HCT116 (cell line): ENCODE data around the gene MED27. TPM values are rescaled to one million over a fixed set of nuclear protein-coding genes. Genes with fewer than 3 reads are reported as not detected.

ENCODE experiments used
- ATAC-seq: fragments of 200-7000 bp; cut with Tn5 transposase; 2 replicates; pipeline ENCODE4 v1.9.1; 2020; ENCODE audit warnings: mild to moderate bottlenecking, moderate library complexity
- BruUV-seq: library from RNA; stranded (reverse); fragments of 400-500 nt; replicated peaks from 2 replicates; lab custom pipeline; 2021; lab: Mats Ljungman, UMichigan
- CTCF ChIA-PET: fragments of 300-600 bp; sonication (Branson Sonifier 250); formaldehyde crosslinking; loops from one replicate; lab custom pipeline; 2021; ENCODE audit warnings: antibody characterized with exemption; lab: Charles Lee
- POLR2A ChIA-PET: fragments of 300-600, 350-600 bp; sonication (Branson Sonifier 250); formaldehyde crosslinking; loops from one replicate; lab custom pipeline; 2021; ENCODE audit warnings: antibody characterized with exemption; lab: Charles Lee
- RAD21 ChIA-PET, 2 experiments: fragments of 300-600 bp; sonication (Branson Sonifier 250); formaldehyde crosslinking; loops; one replicate each; lab custom pipeline; 2023; ENCODE audit warnings: low total read pairs in 2 of 2; ENCODE audit not compliant: uncharacterized antibody in 2 of 2, unreplicated experiment in 2 of 2, low non-redundant PET in 1 of 2; lab: Charles Lee
- DNase-seq: peaks from one replicate; pipeline ENCODE4 v3.0.0-alpha.2; 2010; ENCODE audit warnings: low read depth, low spot score
- H2AFZ ChIP-seq: fragments of 200-600 bp; shearing (Covaris generic), sonication (generic); 2 replicates; pipeline ENCODE4 v1.6.1; 2017; ENCODE audit warnings: low read depth, mixed run types, mixed read lengths, antibody characterized with exemption, low read length; ENCODE audit not compliant: poor library complexity, severe bottlenecking
- H3K27ac ChIP-seq: 2 replicates; pipeline ENCODE4 v1.5.1; 2012; ENCODE audit warnings: low read depth, low read length
- H3K27me3 ChIP-seq: fragments of 200-600 bp; sonication (generic); 2 replicates; pipeline ENCODE4 v1.6.1; 2016; ENCODE audit warnings: mixed run types, low read length, mixed read lengths; ENCODE audit not compliant: insufficient read depth
- H3K36me3 ChIP-seq, 2 experiments: fragments of 200-500 bp in 1 of 2; fragments of 200-600 bp in 1 of 2; sonication (Bioruptor generic) in 1 of 2; sonication (generic) in 1 of 2; 2 replicates each; pipeline versions ENCODE4 v1.5.1 to v1.6.1; 2014 to 2016; ENCODE audit warnings: low read length in 2 of 2, inconsistent platforms in 1 of 2, mixed read lengths in 1 of 2, mixed run types in 1 of 2; ENCODE audit not compliant: insufficient read depth in 2 of 2, control insufficient read depth in 1 of 2
- H3K4me1 ChIP-seq, 2 experiments: fragments of 200-600 bp in 1 of 2; sonication (generic) in 1 of 2; 2 replicates each; pipeline versions ENCODE4 v1.5.1 to v1.6.1; 2012 to 2017; ENCODE audit warnings: low read length in 2 of 2, inconsistent platforms in 1 of 2, mild to moderate bottlenecking in 1 of 2, mixed read lengths in 1 of 2, mixed run types in 1 of 2, moderate library complexity in 1 of 2; ENCODE audit not compliant: insufficient read depth in 2 of 2, control insufficient read depth in 1 of 2
- H3K4me2 ChIP-seq: fragments of 200-600 bp; sonication (generic); 2 replicates; pipeline ENCODE4 v1.6.1; 2017; ENCODE audit warnings: mixed run types, low read length, mixed read lengths
- H3K4me3 ChIP-seq, 2 experiments: fragments of 200-600 bp in 1 of 2; sonication (generic) in 1 of 2; replicated peaks in 1 of 2; 2 replicates each; pipeline ENCODE4 v1.5.1; 2011 to 2016; ENCODE audit warnings: low read length in 2 of 2, control low read depth in 1 of 2, low read depth in 1 of 2, mild to moderate bottlenecking in 1 of 2, mixed read lengths in 1 of 2, mixed run types in 1 of 2
- H3K79me2 ChIP-seq: fragments of 200-600 bp; sonication (generic); 2 replicates; pipeline ENCODE4 v1.6.1; 2017; ENCODE audit warnings: mild to moderate bottlenecking, mixed run types, low read length, moderate library complexity, mixed read lengths; ENCODE audit not compliant: insufficient read depth
- H3K9ac ChIP-seq: fragments of 200-600 bp; sonication (generic); 2 replicates; pipeline ENCODE4 v1.6.1; 2016; ENCODE audit warnings: low read length, mixed read lengths
- H3K9me2 ChIP-seq: fragments of 200-600 bp; sonication (generic), shearing (Covaris generic); 2 replicates; pipeline ENCODE4 v1.6.1; 2017; ENCODE audit warnings: mixed run types, mild to moderate bottlenecking, moderate library complexity; ENCODE audit not compliant: insufficient read depth
- H3K9me3 ChIP-seq, 2 experiments: fragments of 200-500 bp in 1 of 2; fragments of 200-600 bp in 1 of 2; sonication (Bioruptor generic) in 1 of 2; sonication (generic) in 1 of 2; 2 replicates each; pipeline ENCODE4 v1.6.1; 2014 to 2017; ENCODE audit warnings: low read length in 2 of 2, mixed read lengths in 2 of 2, inconsistent platforms in 1 of 2, low read depth in 1 of 2, mild to moderate bottlenecking in 1 of 2, mixed run types in 1 of 2, moderate library complexity in 1 of 2; ENCODE audit not compliant: control insufficient read depth in 1 of 2, insufficient read depth in 1 of 2
- H4K20me1 ChIP-seq: fragments of 200-600 bp; sonication (generic), shearing (Covaris generic); 2 replicates; pipeline ENCODE4 v1.6.1; 2017; ENCODE audit warnings: mixed run types, mild to moderate bottlenecking, moderate library complexity; ENCODE audit not compliant: insufficient read depth
- FOSL1 ChIP-seq: IDR thresholded peaks from 2 replicates; pipeline ENCODE4 v1.6.1; 2012; ENCODE audit warnings: low read depth
- JUND ChIP-seq: IDR thresholded peaks from 2 replicates; pipeline ENCODE4 v1.6.1; 2012
- SP1 ChIP-seq: IDR thresholded peaks from 2 replicates; pipeline ENCODE4 v1.6.1; 2012; ENCODE audit warnings: low read depth
- intact Hi-C: fragments of 100-400 bp; cut with micrococcal nuclease; formaldehyde crosslinking; loops from 2 replicates; pipeline ENCODE4 v1.10.0; 2022
- total RNA-seq: library from RNA; stranded (reverse); gene quantifications from one replicate; pipeline ENCODE4 v1.2.1, GENCODE V29; 2021; ENCODE audit not compliant: unreplicated experiment
- TF ChIP-seq, protein P1 (sequence below): IDR thresholded peaks from 2 replicates; pipeline ENCODE4 v1.6.1; 2012; ENCODE audit warnings: low read depth

MED27 gene
- total RNA-seq, 1 experiment from 2014 or later, result 26.9 TPM

GRCh38 chr9:131925677-131926177 is 153.9 kb downstream of the MED27 start (continued):
- TF ChIP-seq, protein P1, sequence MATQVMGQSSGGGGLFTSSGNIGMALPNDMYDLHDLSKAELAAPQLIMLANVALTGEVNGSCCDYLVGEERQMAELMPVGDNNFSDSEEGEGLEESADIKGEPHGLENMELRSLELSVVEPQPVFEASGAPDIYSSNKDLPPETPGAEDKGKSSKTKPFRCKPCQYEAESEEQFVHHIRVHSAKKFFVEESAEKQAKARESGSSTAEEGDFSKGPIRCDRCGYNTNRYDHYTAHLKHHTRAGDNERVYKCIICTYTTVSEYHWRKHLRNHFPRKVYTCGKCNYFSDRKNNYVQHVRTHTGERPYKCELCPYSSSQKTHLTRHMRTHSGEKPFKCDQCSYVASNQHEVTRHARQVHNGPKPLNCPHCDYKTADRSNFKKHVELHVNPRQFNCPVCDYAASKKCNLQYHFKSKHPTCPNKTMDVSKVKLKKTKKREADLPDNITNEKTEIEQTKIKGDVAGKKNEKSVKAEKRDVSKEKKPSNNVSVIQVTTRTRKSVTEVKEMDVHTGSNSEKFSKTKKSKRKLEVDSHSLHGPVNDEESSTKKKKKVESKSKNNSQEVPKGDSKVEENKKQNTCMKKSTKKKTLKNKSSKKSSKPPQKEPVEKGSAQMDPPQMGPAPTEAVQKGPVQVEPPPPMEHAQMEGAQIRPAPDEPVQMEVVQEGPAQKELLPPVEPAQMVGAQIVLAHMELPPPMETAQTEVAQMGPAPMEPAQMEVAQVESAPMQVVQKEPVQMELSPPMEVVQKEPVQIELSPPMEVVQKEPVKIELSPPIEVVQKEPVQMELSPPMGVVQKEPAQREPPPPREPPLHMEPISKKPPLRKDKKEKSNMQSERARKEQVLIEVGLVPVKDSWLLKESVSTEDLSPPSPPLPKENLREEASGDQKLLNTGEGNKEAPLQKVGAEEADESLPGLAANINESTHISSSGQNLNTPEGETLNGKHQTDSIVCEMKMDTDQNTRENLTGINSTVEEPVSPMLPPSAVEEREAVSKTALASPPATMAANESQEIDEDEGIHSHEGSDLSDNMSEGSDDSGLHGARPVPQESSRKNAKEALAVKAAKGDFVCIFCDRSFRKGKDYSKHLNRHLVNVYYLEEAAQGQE, result no peak
- no peak for TF ChIP-seq FOSL1
- TF ChIP-seq JUND, result no peak

DNA sequence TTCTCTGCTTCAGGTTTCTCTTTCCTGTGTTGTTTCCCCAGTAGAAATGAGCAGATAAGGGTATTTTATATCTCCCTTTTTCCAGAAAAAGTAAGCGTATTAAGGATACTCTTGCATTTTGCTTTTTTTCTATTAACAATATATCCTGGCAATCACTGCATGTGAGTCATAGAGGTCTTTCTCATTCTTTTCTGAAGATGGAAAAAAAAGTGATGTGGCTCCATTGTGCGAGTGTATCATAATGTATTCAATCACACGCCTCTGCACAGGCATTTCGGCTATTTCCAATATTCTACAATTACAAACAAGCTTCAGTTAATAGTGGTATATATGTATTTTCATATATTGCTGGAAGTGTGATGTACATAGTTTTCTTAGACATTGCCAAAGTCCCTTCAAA is 155.9 kb downstream of the MED27 start:
- CTCF ChIA-PET, result no interaction called here
- BruUV-seq, result no TSS peak

More for the DNA sequence above, 155.9 kb downstream of the MED27 start:
- H3K36me3 ChIP-seq, result no peaks in the 10 kb centered on the region
- ChIA-PET POLR2A (no interaction called here), RAD21 (no interaction called here)
- no peak for TF ChIP-seq SP1
- H3K4me3 ChIP-seq, result no peak overlapping the region
- intact Hi-C loops, result no loop called here
- peaks cover 2% of the 10 kb centered on the region; the same call in 1 of the 2 replicates for H4K20me1 ChIP-seq
- no peaks in the 10 kb centered on the region for H3K9me3 ChIP-seq
- no peaks in the 10 kb centered on the region for H3K27me3 ChIP-seq
- ATAC-seq (no peak), DNase-seq (no peak)
- no peaks in the 10 kb centered on the region for H3K9me2 ChIP-seq
- no peaks in the 10 kb centered on the region; a peak in 1 of 4 replicates for H3K4me1 ChIP-seq
- H3K9ac ChIP-seq, result no peak overlapping the region
- no peak overlapping the region for H2AFZ ChIP-seq
- H3K27ac ChIP-seq, result no peak overlapping the region
- H3K4me2 ChIP-seq, result no peak overlapping the region
- 0 out of 2 replicates have a peak, but pooled peaks cover 4% of the 10 kb centered on the region for H3K79me2 ChIP-seq
